HG02759 (cell line): ENCODE data around the gene SLC2A2.
A peak's percentile ranks its signal among the peaks of the same experiment; 100 is the strongest.

ENCODE experiments used
- ATAC-seq: cut with Tn5 transposase; IDR thresholded peaks from one replicate; pipeline ENCODE4 v1.9.1; 2021; ENCODE audit warnings: mild to moderate bottlenecking, moderate library complexity; ENCODE audit not compliant: unreplicated experiment

SLC2A2 gene

DNA sequence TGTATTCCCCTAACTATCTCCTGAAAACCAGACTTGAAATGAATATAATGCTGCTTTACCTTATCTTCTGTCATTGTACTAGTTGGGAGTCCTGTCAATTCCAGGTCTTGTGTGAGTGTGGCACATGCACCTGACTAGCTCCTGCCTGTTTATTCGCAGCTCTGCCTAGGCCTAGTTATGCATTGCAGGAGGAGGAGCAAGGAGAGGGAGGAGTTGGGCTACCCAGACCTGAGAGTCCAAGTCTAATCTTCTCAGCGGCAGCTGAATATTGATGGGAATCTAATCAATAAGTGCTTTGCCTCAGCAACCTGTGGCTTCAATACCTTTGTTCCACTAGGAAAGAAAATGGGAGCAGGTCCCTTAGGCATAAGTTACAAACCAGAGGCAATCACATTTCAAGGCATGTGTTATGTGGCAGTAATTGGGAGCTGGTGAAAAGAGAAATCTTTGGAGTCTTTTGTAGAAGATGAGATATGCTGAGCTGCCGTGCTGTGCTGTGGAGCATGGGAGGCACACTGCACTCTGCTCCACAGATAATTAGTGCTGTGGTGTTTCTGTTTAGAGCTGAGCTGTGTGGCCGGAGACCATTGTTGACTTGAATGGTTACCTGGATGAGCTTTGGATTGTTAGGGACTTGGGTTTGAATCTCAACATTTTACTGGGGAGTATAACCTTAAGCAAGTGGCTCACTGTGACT, at the start of gene SLC2A2:
Gene SLC2A2 (minus strand): TSS at position 124 of the 697 bp plus-strand sequence. CDS start 50 bp downstream, at position 74.
- no peak for ATAC-seq

DNA sequence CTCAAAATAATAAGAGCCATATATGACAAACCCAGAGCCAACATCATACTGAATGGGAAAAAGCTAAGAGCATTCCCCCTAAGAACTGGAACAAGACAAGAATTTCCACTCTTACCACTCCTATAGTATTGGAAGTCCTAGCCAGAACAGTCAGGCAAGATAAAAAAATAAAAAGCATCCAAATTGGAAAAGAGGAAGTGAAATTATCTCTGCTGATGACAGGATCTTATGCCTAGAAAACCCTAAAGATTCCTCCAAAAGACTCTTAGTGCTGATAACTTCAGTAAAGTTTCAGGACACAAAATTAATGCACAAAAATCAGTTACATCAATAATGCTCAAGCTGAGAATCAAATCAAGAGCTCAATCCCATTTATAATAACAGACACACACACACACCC, 45.9 kb upstream of the SLC2A2 start:
- no peak for ATAC-seq

DNA sequence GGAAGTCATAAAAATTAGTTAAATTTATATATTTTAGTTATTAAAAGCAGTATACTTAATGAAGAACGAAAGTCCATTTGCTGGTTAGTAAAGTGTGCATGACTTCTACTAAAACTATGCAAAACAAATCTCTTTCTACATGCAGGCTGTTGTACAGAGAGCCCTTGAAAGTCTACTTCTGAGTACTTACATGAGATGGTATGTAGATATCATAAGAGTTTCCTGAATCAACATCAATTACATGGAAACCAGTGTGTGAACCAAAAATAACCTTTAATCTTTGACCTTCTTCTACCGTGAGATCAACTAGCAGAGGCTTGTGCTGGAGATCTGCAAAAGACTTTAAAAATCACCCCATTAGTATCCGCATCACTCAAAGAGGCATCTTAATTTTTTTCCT, 42.1 kb upstream of the SLC2A2 start:
- no peak for ATAC-seq

DNA sequence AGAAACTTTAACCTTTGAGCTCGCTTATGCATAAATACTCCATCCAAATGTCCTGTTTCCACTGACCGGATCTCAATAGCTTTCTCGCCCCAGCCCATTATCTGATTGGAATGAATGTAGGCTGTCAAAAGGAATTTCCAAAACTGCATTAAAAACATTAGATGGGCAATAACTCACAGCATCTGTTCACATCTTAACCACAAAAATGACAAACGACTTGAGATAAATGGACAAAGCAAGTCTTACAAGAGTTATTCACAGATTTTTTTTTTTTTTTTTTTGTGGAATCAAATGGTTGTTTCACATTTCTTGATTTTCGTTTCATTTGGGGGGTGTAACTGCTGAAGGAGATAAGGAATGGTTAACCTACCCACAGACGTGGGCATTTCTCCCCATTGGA, 39.7 kb upstream of the SLC2A2 start:
- ATAC-seq, result no peak

DNA sequence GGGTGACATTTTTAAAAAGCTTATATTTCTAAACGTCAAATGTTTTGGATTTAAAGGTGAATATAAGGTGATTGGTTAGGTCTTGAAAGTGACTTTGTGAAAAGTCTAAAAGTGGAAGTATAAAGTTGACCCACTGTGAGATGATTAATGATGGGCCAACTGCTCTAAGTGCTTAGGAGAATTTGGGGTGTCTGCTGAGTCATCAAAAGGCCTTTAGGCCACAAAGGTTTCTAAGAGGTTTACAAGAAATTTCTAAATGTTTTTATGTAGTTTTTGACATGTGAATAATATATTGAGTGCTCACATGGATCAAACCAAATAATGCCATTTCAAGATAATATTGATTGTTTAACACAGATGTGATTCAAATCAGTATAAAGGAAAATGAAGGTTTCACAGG, 39.2 kb upstream of the SLC2A2 start:
- ATAC-seq, result no peak

DNA sequence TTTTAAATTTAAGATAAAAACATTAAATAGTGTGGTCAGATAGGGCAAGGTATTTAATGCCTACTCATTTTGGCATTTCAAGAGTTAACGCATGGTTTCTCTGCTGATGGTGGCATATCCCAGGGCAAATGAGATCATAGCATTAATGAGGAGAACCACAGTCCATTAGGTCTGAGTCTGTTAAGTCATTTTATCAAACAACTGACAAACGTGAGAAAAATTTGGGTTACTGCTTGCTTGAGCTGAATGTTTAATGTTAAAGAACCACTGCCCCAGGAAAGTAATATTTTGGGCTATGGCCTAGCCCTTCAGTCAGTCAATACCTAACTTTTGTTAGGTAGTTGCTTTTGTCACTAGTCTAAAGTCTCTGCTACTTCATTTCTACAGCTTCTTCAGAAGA, 37.9 kb upstream of the SLC2A2 start:
- ATAC-seq, result no peak

DNA sequence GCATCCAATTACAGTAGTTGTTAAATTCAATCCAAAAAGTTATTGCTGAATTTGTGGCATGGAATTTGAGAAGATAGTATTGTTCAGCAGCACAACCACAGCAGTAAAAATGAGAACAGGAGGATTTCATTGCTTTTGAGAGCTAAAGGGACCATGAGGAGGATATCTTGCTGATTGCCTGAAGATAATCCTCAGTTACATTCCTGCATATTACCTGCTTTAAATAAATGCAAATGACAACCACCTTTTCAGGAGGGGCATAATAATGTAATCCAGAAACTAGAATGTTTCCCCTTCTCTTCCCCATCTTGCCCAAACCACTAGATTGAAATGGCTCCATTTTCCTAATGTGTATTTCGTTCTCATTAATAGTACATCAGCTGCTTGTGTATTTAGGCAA, 35.2 kb upstream of the SLC2A2 start:
- no peak for ATAC-seq

DNA sequence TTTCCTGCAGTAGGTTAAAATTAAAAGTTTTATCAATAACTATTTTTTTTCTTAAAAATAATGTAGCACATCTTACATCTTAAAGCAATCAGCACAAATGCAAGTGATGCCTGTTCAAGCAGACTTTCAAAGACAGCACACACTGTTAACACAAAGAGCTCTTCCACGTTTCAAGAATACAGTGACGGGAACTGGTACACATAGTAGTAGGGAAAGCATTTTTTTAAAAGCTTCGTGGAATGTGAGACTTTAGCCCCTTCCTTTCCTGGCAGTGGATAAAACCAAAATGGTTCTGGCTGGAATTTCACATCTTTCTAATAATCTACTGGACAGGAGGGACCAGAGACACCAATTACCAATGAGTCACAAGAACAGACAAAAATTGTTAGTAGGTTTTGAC, 33.5 kb upstream of the SLC2A2 start:
- no peak for ATAC-seq

DNA sequence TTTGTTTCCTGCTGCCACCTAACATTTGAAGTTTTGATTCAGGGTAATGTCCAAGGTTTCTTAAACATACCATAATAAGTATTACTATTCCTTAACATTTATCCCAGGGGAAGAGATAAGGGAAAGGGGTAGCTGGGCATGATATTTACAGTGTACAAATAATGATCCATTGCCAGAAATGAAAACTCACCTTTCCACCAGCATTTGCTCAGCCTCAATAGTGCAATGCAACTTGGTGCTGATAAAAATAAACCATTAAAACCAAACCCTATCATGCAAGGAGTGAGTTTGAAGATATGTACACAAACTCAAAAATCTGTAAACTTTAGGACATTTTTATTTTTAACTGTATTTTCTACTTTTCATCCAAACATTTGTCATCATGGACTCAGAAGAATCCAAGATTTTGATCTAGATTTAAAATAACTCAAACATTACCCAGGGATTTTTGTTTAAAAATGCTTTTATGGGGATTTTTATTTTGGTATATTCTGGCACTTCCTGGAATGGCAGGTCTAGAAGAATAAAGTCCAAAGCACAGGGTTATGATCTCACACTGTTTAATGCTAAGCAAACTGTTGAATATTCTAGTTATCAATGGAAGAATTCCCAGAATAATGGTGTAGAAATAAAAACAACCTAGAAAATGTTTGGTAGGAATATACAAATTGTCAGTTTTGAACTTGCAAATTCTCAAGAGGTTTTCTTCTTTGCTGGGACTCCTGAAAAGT, 32.5 kb upstream of the SLC2A2 start:
- no peak for ATAC-seq

DNA sequence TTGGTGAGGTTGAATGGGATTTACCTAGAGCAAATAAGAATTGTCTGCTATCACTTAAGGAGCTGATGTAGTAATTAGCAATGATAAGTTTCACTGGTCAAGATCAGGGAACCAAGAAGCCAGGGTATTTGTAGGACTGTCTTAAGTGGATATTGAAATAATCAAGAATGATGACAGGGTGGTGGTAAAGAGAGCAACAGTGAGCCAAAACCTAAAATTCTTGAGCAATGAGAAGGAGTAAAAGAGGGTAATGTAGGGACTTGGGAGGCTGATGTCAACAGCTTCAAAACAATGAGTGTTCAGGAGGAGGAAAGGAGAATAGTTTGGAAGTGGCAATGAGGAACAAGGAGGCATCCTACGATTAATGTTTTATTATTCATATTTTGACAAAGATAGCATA, 31.5 kb upstream of the SLC2A2 start:
- no peak for ATAC-seq

DNA sequence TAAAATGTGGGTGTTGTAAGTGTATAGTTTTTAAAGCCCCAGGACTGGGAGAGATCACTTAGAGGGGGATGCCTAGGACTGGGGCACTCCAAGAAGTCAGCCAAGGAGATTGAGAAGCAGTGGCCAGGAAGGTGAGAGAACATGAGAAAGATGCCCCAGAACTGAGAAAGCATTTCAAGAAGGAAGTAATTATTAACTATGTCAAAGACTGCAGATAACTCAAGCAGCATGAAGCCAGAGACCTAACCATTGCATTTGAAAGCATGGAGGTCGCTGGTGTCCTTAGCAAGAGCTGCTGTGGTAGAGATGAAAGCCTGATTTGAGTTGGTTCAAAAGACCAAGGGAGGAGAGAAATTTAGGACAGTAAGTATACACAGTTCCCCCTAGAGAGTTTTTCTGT, 30.6 kb upstream of the SLC2A2 start:
- no peak for ATAC-seq

DNA sequence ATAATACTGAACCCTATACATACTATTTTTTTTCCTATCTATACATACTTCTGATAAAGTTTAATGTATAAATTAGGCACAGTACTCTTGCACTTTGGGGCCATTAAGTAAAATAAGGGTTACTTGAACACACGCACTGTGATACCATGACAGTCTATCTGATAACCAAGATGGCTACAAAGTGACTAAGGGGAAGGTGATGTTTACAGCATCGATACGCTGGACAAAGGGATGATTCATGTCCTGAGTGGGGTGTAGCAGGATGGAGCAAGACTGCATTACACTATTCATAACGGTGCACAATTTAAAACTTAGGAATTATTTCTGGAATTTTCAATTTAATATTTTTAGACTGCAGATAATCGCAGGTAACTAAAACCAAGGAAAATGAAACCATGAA, 30.0 kb upstream of the SLC2A2 start:
- no peak for ATAC-seq

DNA sequence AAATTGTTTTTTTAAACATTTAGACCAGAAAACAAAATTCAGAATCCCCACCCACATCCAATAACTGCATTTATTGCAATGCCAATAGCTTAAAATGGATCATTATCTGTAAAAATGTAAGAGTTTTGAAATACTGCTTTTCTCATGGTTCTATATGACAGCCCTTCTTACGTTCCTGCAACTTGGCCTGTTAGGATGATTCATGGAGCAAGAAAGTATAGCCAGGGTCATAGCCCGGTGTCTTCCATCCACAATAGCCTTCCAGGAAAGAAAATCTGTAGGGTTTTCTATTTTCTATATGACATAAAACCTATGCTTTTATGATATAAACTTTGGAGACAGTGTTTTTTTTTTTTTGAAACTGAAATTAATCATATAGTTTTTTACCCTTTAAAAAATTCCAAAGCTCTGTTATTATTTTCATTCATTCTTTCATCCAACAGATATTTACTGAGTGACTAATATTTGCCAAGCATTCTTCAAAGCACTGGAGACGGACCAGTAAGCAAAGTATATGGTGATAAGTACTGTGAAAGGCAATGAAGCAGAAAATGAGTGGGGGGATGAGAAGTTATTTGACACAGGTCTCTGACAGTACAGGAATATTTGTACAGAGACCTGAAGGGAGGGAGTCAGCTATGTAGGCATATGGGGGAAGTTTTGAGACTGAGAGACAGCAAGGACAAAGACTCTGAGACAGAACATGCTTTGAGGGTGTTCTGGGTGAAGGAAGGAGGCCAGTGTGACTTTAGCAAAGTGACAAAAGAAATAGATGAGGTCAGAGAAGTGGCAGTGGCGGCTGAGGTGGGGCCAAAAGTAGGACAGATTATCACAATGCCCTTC, 29.0 kb upstream of the SLC2A2 start:
- ATAC-seq, result no peak

DNA sequence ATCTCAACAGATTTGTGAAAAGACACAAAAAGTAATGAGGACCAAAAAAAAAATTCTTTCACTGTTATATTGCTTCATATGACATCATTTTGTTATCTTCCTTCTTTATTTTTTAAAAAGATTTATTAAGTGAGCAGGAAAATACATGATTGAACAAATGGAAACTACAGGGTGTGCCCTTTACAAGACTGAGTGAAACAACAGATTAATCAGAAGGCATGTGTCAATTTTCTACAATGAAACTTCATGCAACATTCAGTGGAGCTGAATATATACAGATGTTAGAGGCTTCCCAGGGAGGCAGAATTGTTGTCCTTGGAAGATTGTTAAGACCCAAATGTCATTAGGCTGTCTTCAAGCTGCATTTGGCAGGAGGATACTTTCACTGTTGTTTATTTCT, 28.4 kb upstream of the SLC2A2 start:
- ATAC-seq, result no peak

DNA sequence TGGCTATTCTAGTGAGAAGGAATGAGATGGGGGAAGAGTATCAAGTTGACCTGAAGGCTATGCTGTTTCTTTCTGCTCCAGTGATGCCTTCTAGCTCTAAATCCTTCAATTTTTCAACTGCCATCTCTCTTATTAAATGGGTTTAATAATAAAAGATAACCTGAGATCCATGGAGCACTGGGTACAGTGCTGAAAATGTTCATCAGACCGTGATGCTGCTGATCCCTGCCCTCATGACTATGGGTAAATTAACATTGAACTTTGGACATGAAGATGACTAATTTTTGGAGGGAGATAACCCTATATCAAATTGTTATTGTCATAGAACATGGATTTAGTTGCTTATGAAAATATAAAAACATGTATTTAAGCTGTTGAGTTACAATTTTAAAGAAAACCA, 27.7 kb upstream of the SLC2A2 start:
- no peak for ATAC-seq

DNA sequence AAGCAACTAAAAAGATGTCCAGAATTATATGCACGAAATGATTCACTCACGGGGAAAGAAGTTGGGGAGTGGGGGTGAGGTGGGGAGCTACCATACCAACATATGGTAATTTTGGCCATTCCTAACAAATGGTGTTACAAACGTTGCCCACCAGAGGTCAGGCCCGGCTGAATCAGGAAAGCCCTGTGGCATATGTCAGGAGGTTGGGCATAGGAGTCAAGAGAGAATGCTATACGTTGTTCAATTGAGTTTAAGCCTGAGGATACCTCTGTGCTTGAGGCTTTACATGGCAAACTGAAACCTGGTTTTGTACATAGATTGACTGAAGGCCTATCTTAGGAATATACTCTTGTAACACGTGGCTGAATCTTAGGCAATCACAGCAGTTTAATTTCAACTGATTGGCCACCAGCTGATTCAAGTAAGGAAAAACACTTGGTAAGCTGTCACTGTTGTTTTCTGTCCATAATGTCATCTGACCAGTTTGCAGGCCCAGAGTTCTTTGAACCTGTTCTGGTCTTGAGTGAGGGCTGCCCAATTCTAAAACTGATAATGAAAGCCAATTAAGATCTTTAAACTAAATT, 23.4 kb upstream of the SLC2A2 start:
- ATAC-seq, result peak; percentile 90

DNA sequence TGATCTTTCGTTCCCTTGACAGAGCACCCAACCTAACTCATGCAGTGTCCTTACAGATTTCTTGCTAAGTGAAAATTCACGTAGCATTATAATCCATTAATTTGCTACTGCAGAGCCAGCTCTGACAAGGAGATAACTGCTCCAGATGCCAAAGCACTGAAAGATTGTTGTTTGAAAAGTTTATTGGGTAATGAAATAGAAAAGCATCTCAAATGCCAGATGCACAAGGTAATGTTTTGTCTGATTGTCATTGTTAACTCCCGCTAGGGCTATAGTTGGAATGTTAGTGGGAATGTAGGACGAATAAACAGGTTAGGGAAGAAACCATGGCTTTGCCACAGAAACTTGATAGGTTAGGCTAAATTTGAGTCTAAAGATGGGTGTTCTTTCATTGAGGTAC, 20.2 kb upstream of the SLC2A2 start:
- no peak for ATAC-seq

DNA sequence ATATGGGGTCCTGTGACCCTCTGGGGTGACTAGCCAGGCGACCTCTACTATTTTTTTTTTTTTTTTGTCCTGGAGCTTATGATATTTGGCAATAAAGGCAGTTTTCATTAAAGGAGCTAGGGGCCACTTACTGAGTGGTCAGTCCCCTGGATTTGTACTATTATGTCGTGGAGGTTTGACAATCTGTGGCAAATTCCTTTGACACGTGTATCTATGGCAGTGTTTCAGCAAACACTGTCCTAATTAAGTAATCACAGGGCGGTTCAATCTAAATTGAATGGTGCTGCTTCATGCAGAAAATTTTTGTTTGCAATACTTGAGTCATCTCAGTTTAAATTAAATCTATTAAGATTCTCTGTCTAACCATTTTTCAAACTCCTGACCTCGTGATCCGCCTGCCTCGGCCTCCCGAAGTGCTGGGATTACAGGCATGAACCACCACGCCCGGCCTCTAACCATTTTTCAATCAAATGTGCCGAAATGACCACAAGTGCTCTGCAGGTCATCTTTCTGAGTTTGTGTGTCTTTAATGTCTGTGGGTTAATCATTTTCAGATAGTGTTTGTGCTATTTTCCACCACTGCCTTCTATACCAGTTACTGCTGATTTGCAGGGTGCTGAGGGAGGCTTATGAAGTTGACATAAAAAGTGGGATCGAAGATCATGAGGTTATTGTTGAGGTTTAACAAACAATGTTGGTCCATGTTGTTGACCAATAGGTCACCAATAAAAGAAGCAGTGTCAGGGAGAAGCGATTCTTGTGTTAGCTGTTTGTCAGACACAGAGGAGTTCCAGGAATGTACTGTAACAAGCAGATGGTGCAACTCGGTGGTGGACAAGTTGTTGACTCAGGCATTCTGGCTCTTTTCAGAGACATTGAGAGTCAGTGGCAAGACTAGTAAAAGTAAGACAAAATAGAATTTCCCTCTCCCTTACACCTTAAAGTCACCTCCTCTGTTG, 18.6 kb upstream of the SLC2A2 start:
- ATAC-seq, result no peak

DNA sequence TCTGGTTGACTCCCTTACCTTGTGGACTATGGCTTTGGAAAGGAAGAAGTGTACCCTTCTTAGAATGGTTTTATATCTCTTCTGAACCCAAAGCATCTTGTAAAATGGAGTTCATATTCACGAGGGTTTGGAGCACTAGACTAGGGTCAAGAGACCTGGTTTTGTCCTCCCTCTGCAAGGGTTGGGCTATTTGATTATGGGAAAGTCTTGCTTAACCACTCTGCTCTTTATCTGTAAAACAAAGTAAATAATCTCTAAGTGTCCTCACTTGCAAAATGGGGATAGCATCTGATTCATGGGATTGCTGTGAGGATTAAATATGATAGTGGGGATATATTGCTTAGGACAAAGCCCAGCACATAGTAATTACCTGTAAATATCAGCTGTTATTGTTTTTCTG, 17.9 kb upstream of the SLC2A2 start:
- no peak for ATAC-seq

DNA sequence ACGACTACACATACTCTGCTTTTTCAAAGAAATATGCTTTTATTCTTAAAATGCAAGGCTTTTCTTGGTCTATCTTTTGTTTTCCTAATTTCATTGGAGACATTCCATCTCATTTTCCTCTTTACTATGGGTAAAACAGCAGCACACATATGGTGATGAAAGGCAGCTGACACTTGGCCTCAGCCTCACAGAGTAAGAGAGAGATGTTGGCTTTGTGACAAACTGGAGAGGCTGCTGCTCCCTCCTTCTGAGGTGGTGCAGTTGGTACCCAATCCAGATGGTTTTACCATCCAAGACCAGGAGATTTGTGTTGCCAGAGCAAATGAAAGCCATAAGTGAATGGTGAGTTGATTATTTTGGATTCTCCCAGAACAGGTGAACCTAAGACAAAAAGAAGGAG, 13.2 kb upstream of the SLC2A2 start:
- ATAC-seq, result no peak
